A673 (cell line): Measurements from ENCODE around the gene HIGD1A.

Source experiments
- EZH2 ChIP-seq: fragments of 200-600 bp; sonication (generic); IDR thresholded peaks from 2 replicates; pipeline ENCODE4 v1.6.1; 2017; ENCODE audit warnings: borderline replicate concordance, low read depth, mild to moderate bottlenecking, mixed read lengths, antibody characterized with exemption, low read length; ENCODE audit not compliant: poor library complexity, severe bottlenecking
- TF ChIP-seq, protein P1 (sequence below): fragments of 300-800, 200-600 bp; sonication (generic); conservative IDR thresholded peaks from 2 replicates; pipeline ENCODE4 v1.5.1; 2017; ENCODE audit warnings: low read depth, mild to moderate bottlenecking, antibody characterized with exemption, low read length, moderate library complexity, mixed read lengths

GRCh38 chr3:42852441-42852840 lies 48.2 kb upstream of the HIGD1A start:
- TF ChIP-seq, protein P1, sequence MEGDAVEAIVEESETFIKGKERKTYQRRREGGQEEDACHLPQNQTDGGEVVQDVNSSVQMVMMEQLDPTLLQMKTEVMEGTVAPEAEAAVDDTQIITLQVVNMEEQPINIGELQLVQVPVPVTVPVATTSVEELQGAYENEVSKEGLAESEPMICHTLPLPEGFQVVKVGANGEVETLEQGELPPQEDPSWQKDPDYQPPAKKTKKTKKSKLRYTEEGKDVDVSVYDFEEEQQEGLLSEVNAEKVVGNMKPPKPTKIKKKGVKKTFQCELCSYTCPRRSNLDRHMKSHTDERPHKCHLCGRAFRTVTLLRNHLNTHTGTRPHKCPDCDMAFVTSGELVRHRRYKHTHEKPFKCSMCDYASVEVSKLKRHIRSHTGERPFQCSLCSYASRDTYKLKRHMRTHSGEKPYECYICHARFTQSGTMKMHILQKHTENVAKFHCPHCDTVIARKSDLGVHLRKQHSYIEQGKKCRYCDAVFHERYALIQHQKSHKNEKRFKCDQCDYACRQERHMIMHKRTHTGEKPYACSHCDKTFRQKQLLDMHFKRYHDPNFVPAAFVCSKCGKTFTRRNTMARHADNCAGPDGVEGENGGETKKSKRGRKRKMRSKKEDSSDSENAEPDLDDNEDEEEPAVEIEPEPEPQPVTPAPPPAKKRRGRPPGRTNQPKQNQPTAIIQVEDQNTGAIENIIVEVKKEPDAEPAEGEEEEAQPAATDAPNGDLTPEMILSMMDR, result no peak
- TF ChIP-seq EZH2, result no peak
